Stimulated activated CD8-positive, alpha-beta memory T cell treated with anti-CD3 and anti-CD28 coated beads, Interleukin-4, amount 100 ng/mL, for 1 hour (primary cell): ENCODE data around the gene SCAF11.

Experiments used
- DNase-seq, 2 donors: peaks; one replicate each; pipeline ENCODE4 v3.0.0-alpha.2; 2020; ENCODE audit warnings: low read depth in 2 of 2, low spot score in 1 of 2

SCAF11 gene

DNA sequence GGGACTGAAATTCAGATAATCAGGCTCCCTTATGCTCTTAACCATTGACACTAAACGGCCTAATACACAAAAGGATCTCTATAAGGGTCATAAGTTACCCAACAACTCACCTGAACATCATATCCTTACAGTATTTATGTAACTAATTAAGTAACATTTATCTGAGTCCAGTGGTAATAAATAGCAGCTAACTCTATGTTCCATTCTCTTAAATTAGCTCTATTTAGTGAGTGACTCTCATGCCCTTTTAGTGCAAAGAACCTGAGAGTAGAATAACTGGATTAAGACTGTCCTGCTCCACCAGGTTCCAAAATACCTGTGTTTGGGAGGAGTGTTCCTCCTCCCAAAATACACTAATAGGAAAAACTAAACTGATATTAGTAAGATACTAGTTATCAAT lies 9.8 kb downstream of the SCAF11 start:
- DNase-seq = no peak

DNA sequence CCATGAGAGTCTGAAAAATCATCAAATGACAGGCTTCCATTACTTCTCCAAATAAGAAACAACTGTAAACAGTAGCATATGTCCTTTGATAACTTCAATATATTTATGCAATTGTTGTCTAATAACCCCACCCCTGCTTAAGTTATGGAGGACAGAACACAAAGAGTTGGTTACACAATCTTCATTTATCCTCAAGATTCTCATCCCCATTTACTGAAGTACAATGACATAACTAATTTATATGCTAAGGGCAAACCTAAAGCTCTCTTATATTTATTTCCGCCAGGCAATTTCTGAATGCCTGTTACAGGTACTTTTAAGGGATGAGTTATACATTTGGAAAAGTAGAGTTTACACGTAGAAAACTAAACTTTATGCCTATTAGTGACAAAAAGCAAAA lies 12.3 kb downstream of the SCAF11 start:
- DNase-seq = no peak

DNA sequence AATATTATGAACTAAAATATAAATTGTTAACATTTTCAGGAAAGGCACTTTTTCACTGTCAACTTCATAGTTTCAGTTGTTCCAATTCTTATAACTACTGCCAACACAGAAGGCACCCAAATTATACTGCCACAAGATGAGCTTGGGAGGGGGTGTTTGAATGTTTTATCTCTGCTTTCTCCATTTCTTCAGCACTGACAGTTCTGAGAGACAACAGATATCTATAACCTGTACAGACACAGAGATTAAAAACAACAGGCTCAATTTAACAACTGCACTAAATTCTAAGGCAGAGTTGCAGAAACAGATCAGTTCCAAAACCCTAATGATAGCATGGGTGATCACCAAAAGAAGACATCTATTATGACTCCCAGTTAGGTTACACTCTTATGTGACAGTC lies 12.8 kb downstream of the SCAF11 start:
- no peak for DNase-seq

GRCh38 chr12:45975506-45975905 lies 14.9 kb downstream of the SCAF11 start:
- DNase-seq = no peak

GRCh38 chr12:45974883-45975282 lies 15.5 kb downstream of the SCAF11 start:
- DNase-seq = no peak

DNA sequence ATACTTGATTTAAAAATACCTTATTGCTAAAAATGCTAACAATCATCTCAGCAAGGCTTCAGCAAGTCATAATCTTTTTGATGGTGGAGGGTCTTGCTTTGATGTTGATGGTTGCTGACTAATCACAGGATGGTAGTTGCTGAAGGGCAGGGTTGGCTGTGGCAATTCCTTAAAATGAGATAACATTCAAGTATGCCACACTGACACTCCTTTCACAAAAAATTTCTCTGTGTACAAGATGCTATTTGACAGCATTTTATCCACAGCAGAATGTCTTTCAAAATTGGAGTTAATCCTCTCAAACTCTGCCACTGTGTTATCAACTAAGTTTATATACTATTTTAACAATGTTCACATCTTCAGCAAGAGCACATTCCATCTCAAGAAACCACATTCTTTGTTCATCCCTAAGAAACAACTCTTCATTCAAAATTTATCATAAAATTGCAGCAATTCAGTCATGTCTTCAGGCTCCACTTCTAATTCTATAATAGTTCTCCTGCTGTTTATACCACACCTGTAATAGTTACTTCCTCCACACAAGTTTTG lies 16.1 kb downstream of the SCAF11 start:
- no peak for DNase-seq

GRCh38 chr12:45973526-45973925 lies 16.8 kb downstream of the SCAF11 start:
- DNase-seq = no peak

DNA sequence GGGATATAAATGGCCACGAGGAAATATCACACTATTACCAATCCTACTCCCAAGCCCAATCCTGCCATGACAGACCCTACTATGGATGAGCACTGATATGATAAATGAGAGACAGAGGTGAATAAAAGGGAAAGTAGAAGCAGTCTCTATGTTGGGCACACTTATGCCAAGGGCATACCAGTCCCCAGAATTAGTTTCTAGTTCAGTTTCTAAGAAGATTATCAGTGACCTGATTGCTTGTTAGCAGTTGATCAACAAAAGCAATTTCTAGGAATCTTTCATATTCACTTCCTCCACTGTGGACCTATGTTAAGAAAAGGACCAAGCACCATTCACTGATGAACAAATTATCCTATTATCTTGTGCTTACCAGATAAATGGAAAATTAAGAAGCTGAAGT lies 20.0 kb downstream of the SCAF11 start:
- no peak for DNase-seq

DNA sequence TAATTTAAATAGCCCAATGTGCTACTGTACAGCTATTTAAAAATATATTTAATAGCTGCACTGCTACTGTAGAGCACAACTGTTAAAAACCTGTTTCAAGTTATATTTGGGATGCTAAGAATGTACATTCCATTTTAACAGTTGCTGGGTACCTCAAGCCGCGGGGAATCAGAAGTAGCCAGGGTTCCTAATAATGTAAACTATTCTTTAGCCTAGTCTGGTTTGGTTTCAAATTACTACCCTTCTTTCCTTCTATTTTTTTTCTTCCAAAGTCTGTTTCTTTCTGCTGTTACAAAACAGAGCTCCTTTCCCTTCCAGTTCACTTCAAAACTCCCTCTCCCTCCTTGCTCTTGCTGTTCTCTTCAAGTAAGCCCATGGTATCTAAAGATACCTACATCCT lies 21.3 kb downstream of the SCAF11 start:
- DNase-seq = no peak

DNA sequence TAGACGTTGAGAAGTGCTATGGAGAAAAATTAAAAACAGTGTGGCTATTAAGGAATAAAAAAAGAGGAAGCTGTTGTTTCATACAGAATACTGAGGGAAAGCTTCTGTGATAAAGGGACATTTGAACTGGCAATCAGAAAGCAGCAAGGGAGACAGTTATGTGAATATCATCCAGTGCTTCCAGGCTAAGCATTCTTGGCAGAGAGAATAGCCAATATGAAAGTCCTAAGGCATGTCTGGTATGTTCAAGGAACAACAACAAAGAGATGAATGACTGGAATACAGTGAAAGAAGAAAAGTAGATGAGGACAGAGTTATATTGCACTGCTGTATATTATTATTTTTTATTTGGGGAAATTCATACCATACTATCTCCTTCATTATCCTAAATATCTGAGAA lies 23.9 kb downstream of the SCAF11 start:
- no peak for DNase-seq

GRCh38 chr12:45962553-45963325 lies 27.6 kb downstream of the SCAF11 start:
- DNase-seq = no peak

DNA sequence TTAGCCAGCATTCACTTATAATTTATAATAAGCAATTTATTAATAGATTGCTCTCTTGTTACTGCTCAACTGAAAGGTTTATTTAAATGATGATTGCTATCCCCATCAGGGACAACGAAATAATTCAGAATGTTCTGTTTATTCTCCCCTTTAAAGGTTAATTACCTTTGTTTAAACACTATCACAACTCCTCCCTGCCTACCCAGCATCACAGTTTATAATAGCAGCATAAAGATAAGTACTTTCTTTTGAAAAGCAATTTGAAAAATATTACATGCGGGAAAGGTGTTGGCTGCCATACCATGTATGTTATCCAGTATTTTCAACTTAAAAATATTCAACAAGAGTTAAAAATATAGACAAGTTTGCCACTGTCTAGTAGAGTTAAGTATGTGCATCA lies 30.6 kb downstream of the SCAF11 start:
- DNase-seq = no peak

DNA sequence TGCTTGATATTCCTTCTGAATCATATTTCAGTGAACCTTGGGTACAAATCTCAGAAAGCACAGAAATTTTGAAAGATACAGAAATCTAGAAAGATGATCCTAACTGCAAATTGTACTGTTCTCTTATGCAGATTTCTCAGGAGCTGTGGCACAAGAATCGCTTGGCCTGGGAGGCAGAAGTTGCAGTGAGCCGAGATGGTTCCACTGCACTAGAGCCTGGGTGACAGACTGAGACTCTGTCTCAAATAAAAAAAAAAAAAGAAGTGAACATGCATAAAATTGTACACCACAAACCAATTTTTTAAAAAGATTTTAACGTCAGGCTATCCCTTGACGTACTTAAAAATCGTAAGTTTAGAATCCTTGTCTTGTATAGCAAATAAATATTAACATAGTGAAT lies 31.3 kb downstream of the SCAF11 start:
- no peak for DNase-seq

DNA sequence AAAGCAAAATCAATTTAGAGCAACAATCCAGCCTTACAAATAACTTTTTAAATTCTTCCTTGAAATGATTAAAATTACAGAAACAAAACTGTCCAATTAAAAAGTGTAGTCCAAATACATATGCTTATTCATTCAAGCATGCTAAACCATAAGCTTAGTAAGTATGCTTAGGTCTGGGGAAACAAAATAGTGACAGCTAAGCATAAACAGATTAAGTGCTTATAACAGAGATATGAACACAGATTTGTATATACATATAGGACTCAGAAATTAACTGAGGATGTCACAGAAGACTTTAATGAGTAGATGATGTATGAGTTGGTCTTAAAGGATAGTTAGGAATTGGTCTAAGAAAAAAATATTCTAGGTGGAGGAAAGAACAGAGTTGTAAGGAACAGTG lies 41.8 kb downstream of the SCAF11 start:
- DNase-seq = no peak

DNA sequence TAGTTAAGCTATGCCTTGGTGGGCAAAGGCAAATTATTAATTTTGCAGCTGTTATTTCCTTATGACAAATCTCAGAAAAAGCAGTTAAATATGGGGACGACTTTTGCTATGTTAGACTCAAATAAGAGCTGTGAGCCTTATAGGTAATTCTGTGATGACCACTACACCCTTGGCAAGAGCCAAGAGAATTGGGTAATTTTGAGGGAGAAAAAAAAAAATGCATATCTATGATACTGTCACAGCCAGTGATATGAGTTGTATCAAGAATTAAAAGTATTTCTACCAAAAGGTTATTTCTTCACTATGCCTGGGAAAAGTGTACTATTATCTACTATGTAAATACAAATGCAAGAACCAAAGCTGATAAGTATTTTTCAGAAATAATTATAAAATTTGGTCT lies 43.9 kb downstream of the SCAF11 start:
- DNase-seq = no peak

- DNase-seq = no peak
Measured at GRCh38 chr12:45944771-45945170, 45.6 kb downstream of the SCAF11 start.

- DNase-seq = no peak
Measured at GRCh38 chr12:45939759-45940158, 50.6 kb downstream of the SCAF11 start.

- no peak for DNase-seq
Measured at GRCh38 chr12:45938566-45938965, 51.8 kb downstream of the SCAF11 start.

DNA sequence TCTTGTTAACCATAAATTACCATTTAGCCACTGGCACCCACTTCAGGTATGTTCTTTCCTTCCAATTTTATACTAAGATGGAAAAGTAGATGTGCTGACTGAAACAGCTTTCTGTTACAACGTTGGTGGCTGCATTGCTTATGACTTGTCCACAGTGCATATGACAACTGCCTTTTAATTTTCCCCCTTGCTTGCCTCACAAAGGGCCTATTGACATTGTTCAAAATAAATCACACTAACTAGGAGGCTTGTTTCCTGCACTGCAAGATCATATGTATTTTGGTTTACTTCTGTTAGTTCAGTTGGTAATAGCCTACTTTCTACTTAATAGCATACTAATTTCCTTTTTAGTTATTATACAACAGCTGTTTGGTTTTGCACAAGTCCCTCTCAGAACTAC lies 55.4 kb downstream of the SCAF11 start:
- DNase-seq = no peak

GRCh38 chr12:45933504-45933903 lies 56.9 kb downstream of the SCAF11 start:
- no peak for DNase-seq

DNA sequence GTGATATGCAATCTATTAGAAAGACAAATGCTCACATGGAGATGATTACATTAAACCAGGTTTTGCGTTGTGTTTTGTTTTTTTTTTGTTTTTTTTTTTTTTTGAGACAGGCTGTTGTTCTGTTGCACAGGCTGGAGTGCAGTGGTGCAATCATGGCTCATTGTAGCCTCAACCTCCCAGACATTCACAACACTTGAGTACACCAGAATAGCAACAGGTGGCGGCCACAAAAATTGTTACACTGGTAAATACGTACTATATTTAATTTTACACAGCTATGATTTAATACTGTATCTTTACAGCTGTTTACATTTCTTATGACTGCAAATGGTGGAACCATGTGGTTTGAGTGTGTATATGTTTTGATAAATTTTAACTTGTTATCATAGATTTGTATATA lies 60.0 kb downstream of the SCAF11 start:
- DNase-seq = no peak

DNA sequence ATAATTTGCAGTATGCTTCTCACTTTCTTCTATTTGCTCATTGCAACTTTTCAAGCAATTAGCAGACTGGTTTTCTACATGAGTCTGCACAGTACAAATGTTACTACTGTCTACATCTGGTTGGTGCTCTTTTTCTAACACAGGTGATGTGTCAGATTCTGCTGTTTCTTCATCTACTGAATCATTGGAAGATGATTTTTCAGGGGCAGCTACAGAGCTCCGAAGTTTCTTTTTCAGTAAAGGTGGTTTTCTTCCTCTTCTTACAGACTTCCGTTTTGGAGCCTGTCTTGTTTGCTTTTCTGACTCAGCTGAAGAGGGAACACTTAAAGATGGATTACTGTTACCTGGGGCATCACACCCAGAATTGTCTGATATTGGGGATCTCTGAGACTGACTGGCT lies 62.1 kb downstream of the SCAF11 start:
- DNase-seq = no peak

DNA sequence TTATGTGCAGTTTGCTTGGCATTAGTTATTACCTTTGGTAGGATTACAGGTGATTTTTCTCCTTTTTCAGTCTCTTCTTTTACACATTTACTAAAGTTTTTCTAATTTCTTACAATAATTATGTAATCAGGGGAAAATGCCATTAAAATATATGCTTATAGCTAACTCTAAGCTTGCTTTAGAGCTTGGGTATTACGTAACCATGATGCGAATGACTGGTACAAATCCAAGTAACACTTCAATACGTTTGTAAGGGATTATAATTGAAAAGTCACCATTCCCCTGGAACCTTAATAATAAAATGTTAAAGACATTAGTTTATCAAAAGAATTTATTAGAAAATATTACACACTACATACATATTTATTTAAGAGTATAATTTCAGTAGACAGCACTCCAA lies 71.6 kb downstream of the SCAF11 start:
- no peak for DNase-seq
